IMR-90 (cell line): Measurements from ENCODE around the gene PRR22. TPM values are rescaled to one million over a fixed set of nuclear protein-coding genes. Genes with fewer than 3 reads are reported as not detected.

Experiments
- ATAC-seq: fragments of 200-7000 bp; cut with Tn5 transposase; 2 replicates; pipeline ENCODE4 v1.9.1; 2020; ENCODE audit warnings: low read depth, mild to moderate bottlenecking, moderate library complexity
- BruUV-seq: library from RNA; stranded (reverse); fragments of 400-500 nt; replicated peaks from 2 replicates; lab custom pipeline; 2021; lab: Mats Ljungman, UMichigan
- CTCF ChIA-PET: fragments of 300-600 bp; formaldehyde crosslinking; extraction: SDS; loops from one replicate; lab custom pipeline; 2021; ENCODE audit warnings: antibody characterized with exemption; lab: Yijun Ruan, JAX
- POLR2A ChIA-PET: fragments of 300-600 bp; sonication (Branson Sonifier 250); formaldehyde crosslinking; loops from one replicate; lab custom pipeline; 2022; ENCODE audit warnings: antibody characterized with exemption; ENCODE audit not compliant: unreplicated experiment; lab: Charles Lee
- DNase-seq: peaks from one replicate; pipeline ENCODE4 v3.0.0; 2013
- H2AFZ ChIP-seq: replicated peaks from 2 replicates; pipeline ENCODE3; 2013; ENCODE audit warnings: low read length, mild to moderate bottlenecking; ENCODE audit not compliant: poor library complexity
- H2AK5ac ChIP-seq: 2 replicates; pipeline ENCODE4 v1.6.1; 2013; ENCODE audit warnings: low read depth, low read length, inconsistent platforms
- H2AK9ac ChIP-seq: replicated peaks from 2 replicates; pipeline ENCODE3; 2013; ENCODE audit warnings: mild to moderate bottlenecking, low read depth, low read length, moderate library complexity; ENCODE audit not compliant: poor library complexity
- H2BK120ac ChIP-seq: 2 replicates; pipeline ENCODE4 v1.6.1; 2013; ENCODE audit warnings: low read depth, low read length, inconsistent platforms
- H2BK15ac ChIP-seq: 3 replicates; pipeline ENCODE4 v1.6.1; 2013; ENCODE audit warnings: low read depth, low read length, inconsistent platforms
- H2BK20ac ChIP-seq: 2 replicates; pipeline ENCODE4 v1.6.1; 2013; ENCODE audit warnings: low read depth, mild to moderate bottlenecking, inconsistent platforms, low read length, moderate library complexity
- H2BK5ac ChIP-seq: 2 replicates; pipeline ENCODE4 v1.6.1; 2013; ENCODE audit warnings: mild to moderate bottlenecking, low read depth, low read length, inconsistent platforms; ENCODE audit not compliant: poor library complexity, severe bottlenecking
- H3K14ac ChIP-seq: replicated peaks from 2 replicates; pipeline ENCODE4 v1.6.1; 2013; ENCODE audit warnings: low read depth, low read length, inconsistent platforms
- H3K18ac ChIP-seq: 2 replicates; pipeline ENCODE4 v1.6.1; 2013; ENCODE audit warnings: low read depth, low read length, control low read depth
- H3K23ac ChIP-seq: 2 replicates; pipeline ENCODE4 v1.6.1; 2013; ENCODE audit warnings: low read depth, low read length, inconsistent platforms
- H3K27ac ChIP-seq: 2 replicates; pipeline ENCODE4 v1.5.1; 2013; ENCODE audit warnings: mild to moderate bottlenecking, control low read depth, low read length; ENCODE audit not compliant: insufficient read depth
- H3K27me3 ChIP-seq: 2 replicates; pipeline ENCODE4 v1.6.1; 2013; ENCODE audit warnings: low read length; ENCODE audit not compliant: control insufficient read depth, insufficient read depth
- H3K36me3 ChIP-seq: 2 replicates; pipeline ENCODE4 v1.6.1; 2013; ENCODE audit warnings: low read length, mixed read lengths; ENCODE audit not compliant: control insufficient read depth, insufficient read depth
- H3K4ac ChIP-seq: 2 replicates; pipeline ENCODE4 v1.6.1; 2013; ENCODE audit warnings: low read depth, low read length, inconsistent platforms
- H3K4me1 ChIP-seq: 2 replicates; pipeline ENCODE4 v1.6.1; 2013; ENCODE audit warnings: low read length, mixed read lengths; ENCODE audit not compliant: control insufficient read depth, insufficient read depth
- H3K4me2 ChIP-seq: 2 replicates; pipeline ENCODE4 v1.6.1; 2013; ENCODE audit warnings: low read depth, mild to moderate bottlenecking, control low read depth, low read length, moderate library complexity
- H3K4me3 ChIP-seq: 2 replicates; pipeline ENCODE4 v1.5.1; 2013; ENCODE audit warnings: low read depth, mild to moderate bottlenecking, control low read depth, low read length, moderate library complexity; ENCODE audit not compliant: insufficient read depth
- H3K56ac ChIP-seq: 2 replicates; pipeline ENCODE4 v1.6.1; 2013; ENCODE audit warnings: low read length, inconsistent platforms; ENCODE audit not compliant: insufficient read depth; ENCODE audit errors: extremely low read depth
- H3K79me1 ChIP-seq, 2 experiments: 2 replicates each; pipeline ENCODE4 v1.6.1; 2013; ENCODE audit warnings: low read length in 2 of 2, inconsistent platforms in 1 of 2, low read depth in 1 of 2
- H3K9ac ChIP-seq: 2 replicates; pipeline ENCODE4 v1.6.1; 2013; ENCODE audit warnings: low read depth, low read length, control low read depth
- H3K9me1 ChIP-seq: 2 replicates; pipeline ENCODE4 v1.6.1; 2013; ENCODE audit warnings: low read length, inconsistent platforms; ENCODE audit not compliant: insufficient read depth
- H3K9me3 ChIP-seq: 2 replicates; pipeline ENCODE4 v1.6.1; 2013; ENCODE audit warnings: low read length; ENCODE audit not compliant: control insufficient read depth, insufficient read depth
- H4K20me1 ChIP-seq: 2 replicates; pipeline ENCODE4 v1.6.1; 2013; ENCODE audit warnings: low read length, inconsistent platforms; ENCODE audit not compliant: insufficient read depth
- H4K5ac ChIP-seq: 2 replicates; pipeline ENCODE4 v1.6.1; 2013; ENCODE audit warnings: mild to moderate bottlenecking, low read depth, low read length, control low read depth
- H4K8ac ChIP-seq, 2 experiments: 2 replicates each; pipeline ENCODE4 v1.6.1; 2013; ENCODE audit warnings: low read depth in 2 of 2, low read length in 2 of 2, control low read depth in 1 of 2, inconsistent platforms in 1 of 2
- H4K91ac ChIP-seq: 2 replicates; pipeline ENCODE4 v1.6.1; 2013; ENCODE audit warnings: low read depth, low read length, inconsistent platforms; ENCODE audit not compliant: insufficient read depth
- BHLHE40 ChIP-seq: fragments of 150-350 bp; IDR thresholded peaks from 2 replicates; pipeline ENCODE4 v1.6.1; 2016; ENCODE audit warnings: mild to moderate bottlenecking, low read depth, low read length
- CEBPB ChIP-seq: IDR thresholded peaks from 2 replicates; pipeline ENCODE4 v1.6.1; 2012; ENCODE audit warnings: low read depth, low read length, improper control_type of control experiment
- CHD1 ChIP-seq: IDR thresholded peaks from 2 replicates; pipeline ENCODE4 v1.6.1; 2012; ENCODE audit warnings: low read depth, low read length, improper control_type of control experiment
- CTCF ChIP-seq: conservative IDR thresholded peaks from 2 replicates; pipeline ENCODE4 v1.5.1; 2012; ENCODE audit warnings: mild to moderate bottlenecking, low read depth, low read length, improper control_type of control experiment
- ELK1 ChIP-seq: fragments of 150-350 bp; IDR thresholded peaks from 2 replicates; pipeline ENCODE4 v1.6.1; 2016; ENCODE audit warnings: low read depth, mild to moderate bottlenecking, low read length, moderate library complexity, borderline replicate concordance
- MAFK ChIP-seq: IDR thresholded peaks from 2 replicates; pipeline ENCODE4 v1.6.1; 2012; ENCODE audit warnings: low read depth, low read length, improper control_type of control experiment
- MXI1 ChIP-seq: IDR thresholded peaks from 2 replicates; pipeline ENCODE4 v1.6.1; 2012; ENCODE audit warnings: low read depth, mild to moderate bottlenecking, low read length, moderate library complexity, borderline replicate concordance
- RAD21 ChIP-seq: IDR thresholded peaks from 2 replicates; pipeline ENCODE4 v1.6.1; 2012; ENCODE audit warnings: low read length, improper control_type of control experiment
- RCOR1 ChIP-seq: IDR thresholded peaks from 2 replicates; pipeline ENCODE4 v1.6.1; 2012; ENCODE audit warnings: mild to moderate bottlenecking, low read length, improper control_type of control experiment; ENCODE audit not compliant: insufficient replicate concordance
- SMC3 ChIP-seq: fragments of 150-350 bp; IDR thresholded peaks from 2 replicates; pipeline ENCODE4 v1.6.1; 2016; ENCODE audit warnings: low read depth, mild to moderate bottlenecking, antibody characterized with exemption, low read length, moderate library complexity
- USF2 ChIP-seq: fragments of 150-350 bp; IDR thresholded peaks from 2 replicates; pipeline ENCODE4 v1.6.1; 2017; ENCODE audit warnings: mild to moderate bottlenecking, antibody characterized with exemption, low read length, low read depth
- WGBS, 2 experiments: methylation state at CpG; one replicate each; pipeline versions ENCODE4 v1.1.5 to v1.1.7; 2013; ENCODE audit warnings: missing lambda C conversion rate in 2 of 2; ENCODE audit not compliant: insufficient read length in 1 of 2; ENCODE audit errors: extremely low coverage in 2 of 2; 5-methylcytosine and 5-hydroxymethylcytosine counted together
- dilution Hi-C: fragments of 300-500 bp; cut with HindIII; formaldehyde crosslinking; loops from one replicate; pipeline ENCODE4 v1.14.3; 2018; ENCODE audit warnings: low sequenced_read_pairs; ENCODE audit not compliant: unreplicated experiment
- in situ Hi-C: fragments of 300-500 bp; cut with MboI; formaldehyde crosslinking; loops from 3 replicates; pipeline ENCODE4 v1.14.3; 2019; ENCODE audit warnings: low sequenced_read_pairs, inconsistent platforms, mixed read lengths
- intact Hi-C: fragments of 100-400 bp; cut with micrococcal nuclease; formaldehyde crosslinking; loops from 2 replicates; pipeline ENCODE4 v1.10.0; 2022
- polyA plus RNA-seq, 3 experiments: library from polyadenylated mRNA; depleted of rRNA; stranded (reverse); fragments of >200 nt; gene quantifications; 2 replicates each; pipeline ENCODE4 v1.2.3, GENCODE V29; 2012; ENCODE audit warnings: low replicate concordance in 1 of 3
- total RNA-seq: library from RNA; depleted of rRNA; stranded (reverse); fragments of >200 nt; gene quantifications from 2 replicates; pipeline ENCODE4 v1.2.3, GENCODE V29; 2012

Gene PRR22
- total and polyA plus RNA-seq, 2 of the 4 experiments (the other 2 are of a cell fraction), result 0.92 TPM; not detected in 1

GRCh38 chr19:5790559-5791520, 6.3 kb upstream of the PRR22 start, which contains the start of gene DUS3L:
Gene DUS3L, minus strand, starts transcription at chr19:5791163. Its CDS starts 22 bp downstream, at chr19:5791141.
- Histone ChIP-seq H4K20me1 (peaks cover 7% of the 10 kb centered on the region), H3K27ac (peak within 1 kb of the TSS; percentile 73), H2BK20ac (no peak within 1 kb of the TSS), H2AFZ (peak within 1 kb of the TSS; percentile 98), H4K8ac (peak within 1 kb of the TSS; percentile 51 to 94), H3K9me3 (no peaks in the 10 kb centered on the region), H3K27me3 (no peaks in the 10 kb centered on the region), H2BK5ac (peak within 1 kb of the TSS; percentile 83), H3K79me1 (peaks cover 0 to 11% of the 10 kb centered on the region in 2 experiments; a peak in 2 of 4 replicates), H3K9me1 (0 out of 2 replicates have a peak, but pooled peaks cover 3% of the 10 kb centered on the region), H2AK5ac (peak within 1 kb of the TSS; percentile 56), H2BK15ac (no peak within 1 kb of the TSS; the same call in 2 of the 3 replicates), H3K4ac (peak within 1 kb of the TSS; percentile 85), H2BK120ac (peak within 1 kb of the TSS; percentile 50), H3K18ac (peak within 1 kb of the TSS; percentile 10; the same call in 1 of the 2 replicates), H3K36me3 (peaks cover 33% of the 10 kb centered on the region), H2AK9ac (peak within 1 kb of the TSS; percentile 97), H3K9ac (peak within 1 kb of the TSS; percentile 48), H3K4me3 (peak within 1 kb of the TSS; percentile 56), H4K5ac (peak within 1 kb of the TSS; percentile 80), H3K23ac (peak within 1 kb of the TSS; percentile 20; the same call in 1 of the 2 replicates), H3K4me2 (peak within 1 kb of the TSS; percentile 84), H4K91ac (peak within 1 kb of the TSS; percentile 87), H3K14ac (peak within 1 kb of the TSS; percentile 61), H3K56ac (peak within 1 kb of the TSS; percentile 22; the same call in 1 of the 2 replicates), H3K4me1 (0 out of 2 replicates have a peak, but pooled peaks cover 2% of the 10 kb centered on the region)
- intact Hi-C loops, result loop anchor here (10.0 kb wide), 1 partner anchor 664 kb away; the partner anchor contains the start of gene SLC25A23
- 0% methylated on average over 31 of the region's 72 CpGs; no CpG with 5 or more reads in 1 of the 2 experiments for WGBS, 2 experiments
- dilution Hi-C loops, result no loop called here
- DNase-seq (peak; percentile 98), ATAC-seq (peak; percentile 99)
- BruUV-seq, result TSS peak; percentile 66
- in situ Hi-C loops, result no loop called here
- ChIA-PET CTCF (interaction anchor here (0.9 to 1.5 kb wide), 2 partner anchors 13 to 104 kb away, joined by 3 to 4 read pairs; partner anchors contain the start of gene NRTN), POLR2A (interaction anchor here (0.6 kb wide), 1 partner anchor 151 kb away, joined by 3 read pairs; no protein-coding TSS in a partner anchor)
- TF ChIP-seq CEBPB (peak; percentile 37; the same call in 1 of the 2 replicates), MXI1 (peak; percentile 99), RAD21 (no peak), RCOR1 (no peak), MAFK (no peak), CHD1 (no peak), USF2 (peak; percentile 96), BHLHE40 (peak; percentile 62; the same call in 1 of the 2 replicates), CTCF (no peak), SMC3 (no peak), ELK1 (no peak)
